SK-MEL-5 (cell line): ENCODE results near the gene BBX. TPM values are rescaled to one million over a fixed set of nuclear protein-coding genes. Genes with fewer than 3 reads are reported as not detected.
"Not testable (repeated sequence)": the region's sequence is repeated elsewhere in the genome, so short reads cannot be mapped to it uniquely, and the experiment has no call there.

Experiments
- DNase-seq: peaks from one replicate; pipeline ENCODE4 v3.0.0-alpha.2; 2016; ENCODE audit warnings: low read depth, low spot score
- in situ Hi-C: cut with HindIII; loops from 2 replicates; pipeline ENCODE4 v1.10.0; 2016; ENCODE audit warnings: low sequenced_read_pairs, high pct_unique_total_duplicates, low pct_unique_long_range_greater_than_20kb
- total RNA-seq: library from RNA; depleted of rRNA; stranded (reverse); fragments of >200 nt; shearing (Covaris generic); gene quantifications from 2 replicates; pipeline ENCODE4 v1.2.3, GENCODE V29; 2014

The BBX gene
- total RNA-seq, 1 experiment from 2014 or later: 81.9 TPM

GRCh38 chr3:107690522-107691138 lies 167.9 kb downstream of the BBX start:
- in situ Hi-C loops: no loop called here
- DNase-seq: peak; percentile 73

GRCh38 chr3:107691984-107692383 lies 169.2 kb downstream of the BBX start:
- in situ Hi-C loops, DNase-seq: not testable (repeated sequence)

GRCh38 chr3:107697348-107697747 lies 174.6 kb downstream of the BBX start:
- in situ Hi-C loops, DNase-seq: not testable (repeated sequence)

DNA sequence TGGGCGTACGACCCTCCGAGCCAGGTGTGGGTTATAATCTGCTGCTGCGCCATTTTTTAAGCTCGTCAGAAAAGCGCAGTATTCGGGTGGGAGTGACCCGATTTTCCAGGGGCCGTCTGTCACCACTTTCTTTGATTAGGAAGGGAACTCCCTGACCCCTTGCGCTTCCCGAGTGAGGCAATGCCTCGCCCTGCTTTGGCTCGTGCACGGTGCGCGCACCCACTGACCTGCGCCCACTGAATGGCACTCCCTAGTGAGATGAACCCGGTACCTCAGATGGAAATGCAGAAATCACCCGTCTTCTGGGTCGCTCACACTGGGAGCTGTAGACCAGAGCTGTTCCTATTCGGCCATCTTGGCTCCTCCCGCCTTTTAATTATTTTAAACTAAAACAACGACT lies 175.1 kb downstream of the BBX start:
- in situ Hi-C loops, DNase-seq: not testable (repeated sequence)

DNA sequence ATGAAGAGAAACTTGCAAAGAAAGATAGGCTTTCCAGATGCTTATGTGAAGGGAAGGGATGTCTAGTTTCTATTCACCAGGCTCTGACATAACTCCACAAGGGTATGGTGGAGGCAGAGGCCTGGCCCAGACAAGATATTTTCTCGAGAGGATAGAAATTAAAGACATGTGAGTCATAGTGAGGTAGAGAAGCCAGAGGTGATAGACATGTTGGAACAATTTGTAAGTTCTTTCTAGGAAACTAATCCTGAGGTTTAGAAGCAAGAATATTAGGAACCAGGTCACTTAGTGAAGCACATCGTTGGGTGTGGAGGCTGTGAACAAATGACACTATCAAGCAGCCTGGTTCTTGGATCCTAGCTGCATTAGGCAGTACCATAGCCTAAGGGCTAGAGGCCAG lies 176.9 kb downstream of the BBX start:
- in situ Hi-C loops: no loop called here
- no peak for DNase-seq

- no peak for DNase-seq
- in situ Hi-C loops: no loop called here
Measured at GRCh38 chr3:107701299-107701698, 178.5 kb downstream of the BBX start.

DNA sequence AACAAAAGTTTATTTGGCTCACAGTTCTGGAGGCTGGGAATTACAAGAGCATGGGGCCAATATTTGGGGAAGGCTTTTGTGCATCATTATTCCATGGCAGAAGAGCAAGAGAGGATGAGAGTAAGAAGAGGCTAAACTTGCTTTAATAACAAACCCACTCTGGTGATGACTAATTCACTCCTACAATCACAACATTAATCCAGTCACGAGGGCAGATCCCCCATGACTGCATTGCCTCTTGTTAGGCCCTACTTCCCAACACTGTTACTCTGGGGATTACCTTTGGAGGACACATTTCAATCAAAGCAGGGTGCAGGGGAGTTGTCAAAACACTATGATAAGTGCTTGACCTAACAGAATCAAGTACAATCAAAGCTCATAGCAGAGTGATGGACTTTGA lies 181.7 kb downstream of the BBX start:
- in situ Hi-C loops: no loop called here
- DNase-seq: peak; percentile 45

DNA sequence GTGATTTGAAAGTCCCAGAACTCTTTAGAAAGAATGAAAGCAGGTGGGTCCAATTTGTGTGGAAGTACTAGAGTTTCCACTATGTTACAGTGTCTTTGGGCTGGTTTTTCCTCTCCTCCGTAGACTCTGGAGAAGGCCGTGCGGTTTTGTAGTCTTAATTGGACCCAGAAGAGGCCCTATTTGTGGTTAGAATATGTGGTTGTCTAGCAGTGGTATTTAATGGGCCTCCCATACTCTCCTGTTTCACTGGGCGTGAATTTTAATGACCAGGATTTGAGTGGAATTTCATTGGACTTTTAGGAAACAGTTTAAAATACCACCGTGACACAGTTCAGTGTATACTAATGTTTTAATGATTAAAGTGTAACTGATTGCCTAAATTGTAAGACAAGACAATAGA lies 182.3 kb downstream of the BBX start:
- no peak for DNase-seq
- in situ Hi-C loops: no loop called here

DNA sequence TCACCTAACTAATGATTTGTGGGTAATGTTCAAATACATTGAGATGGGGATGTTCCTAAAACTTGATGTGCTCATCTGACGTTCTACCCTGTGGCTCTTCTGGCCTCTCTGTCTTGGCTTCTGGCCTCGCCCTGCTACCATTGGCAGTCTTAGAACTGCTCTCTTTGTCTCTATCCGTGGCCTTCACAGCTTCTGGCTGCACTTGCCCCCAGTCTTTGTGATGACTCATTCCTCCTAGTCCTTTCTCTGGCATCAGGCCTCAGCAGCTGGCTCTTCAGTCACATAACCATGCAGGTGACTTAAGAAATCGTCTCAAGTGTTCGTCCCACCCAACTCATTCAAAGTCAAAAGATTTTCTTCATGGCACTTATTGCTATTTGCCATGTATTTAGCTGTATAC lies 188.1 kb downstream of the BBX start:
- in situ Hi-C loops: no loop called here
- peak; percentile 32 for DNase-seq

GRCh38 chr3:107716734-107717133 lies 194.0 kb downstream of the BBX start:
- DNase-seq: no peak
- in situ Hi-C loops: no loop called here

- no peak for DNase-seq
- in situ Hi-C loops: no loop called here
Measured at GRCh38 chr3:107718547-107718946, 195.8 kb downstream of the BBX start.

DNA sequence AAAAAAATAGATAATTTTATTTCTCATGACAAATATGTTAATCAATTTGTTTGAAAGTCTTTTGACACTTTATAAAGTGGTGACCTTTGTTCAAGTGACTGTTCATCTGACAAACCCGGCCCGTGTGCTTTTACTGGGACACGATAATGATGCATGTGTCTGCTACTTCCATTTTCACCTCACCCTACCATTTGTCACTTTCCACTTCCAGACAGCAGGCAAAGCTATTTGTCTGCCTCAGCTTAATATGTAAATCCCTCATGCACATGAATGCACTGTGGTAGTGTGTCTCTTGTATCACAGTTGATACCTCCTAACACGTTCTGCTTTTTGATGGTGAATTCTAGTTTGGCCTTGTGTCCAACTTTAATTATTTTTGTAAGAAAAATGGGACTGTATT lies 204.3 kb downstream of the BBX start:
- in situ Hi-C loops: no loop called here

GRCh38 chr3:107729686-107730085 lies 206.9 kb downstream of the BBX start:
- in situ Hi-C loops: no loop called here
- DNase-seq: no peak

More for the DNA sequence above, 204.3 kb downstream of the BBX start:
- DNase-seq: no peak

- no peak for DNase-seq
- in situ Hi-C loops: no loop called here
Measured at GRCh38 chr3:107734317-107734716, 211.6 kb downstream of the BBX start.

DNA sequence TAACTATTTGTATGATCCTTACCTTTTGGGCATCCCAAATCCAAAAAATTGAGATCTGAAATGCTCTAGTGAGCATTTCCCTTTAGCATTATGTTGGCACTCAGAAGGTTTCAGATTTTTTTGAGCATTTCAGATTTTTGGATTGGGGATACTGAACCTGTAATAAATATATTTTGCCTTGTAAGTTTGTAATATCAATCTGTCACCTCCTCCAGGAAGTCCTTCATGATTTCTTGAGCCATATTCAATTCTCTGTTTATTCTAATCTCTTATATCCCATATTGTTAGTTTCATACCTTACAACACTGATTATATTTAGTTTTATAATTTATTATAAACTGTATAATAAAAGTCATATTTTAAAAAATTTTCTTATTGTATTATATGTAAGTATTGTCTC lies 215.2 kb downstream of the BBX start:
- no peak for DNase-seq
- in situ Hi-C loops: no loop called here

DNA sequence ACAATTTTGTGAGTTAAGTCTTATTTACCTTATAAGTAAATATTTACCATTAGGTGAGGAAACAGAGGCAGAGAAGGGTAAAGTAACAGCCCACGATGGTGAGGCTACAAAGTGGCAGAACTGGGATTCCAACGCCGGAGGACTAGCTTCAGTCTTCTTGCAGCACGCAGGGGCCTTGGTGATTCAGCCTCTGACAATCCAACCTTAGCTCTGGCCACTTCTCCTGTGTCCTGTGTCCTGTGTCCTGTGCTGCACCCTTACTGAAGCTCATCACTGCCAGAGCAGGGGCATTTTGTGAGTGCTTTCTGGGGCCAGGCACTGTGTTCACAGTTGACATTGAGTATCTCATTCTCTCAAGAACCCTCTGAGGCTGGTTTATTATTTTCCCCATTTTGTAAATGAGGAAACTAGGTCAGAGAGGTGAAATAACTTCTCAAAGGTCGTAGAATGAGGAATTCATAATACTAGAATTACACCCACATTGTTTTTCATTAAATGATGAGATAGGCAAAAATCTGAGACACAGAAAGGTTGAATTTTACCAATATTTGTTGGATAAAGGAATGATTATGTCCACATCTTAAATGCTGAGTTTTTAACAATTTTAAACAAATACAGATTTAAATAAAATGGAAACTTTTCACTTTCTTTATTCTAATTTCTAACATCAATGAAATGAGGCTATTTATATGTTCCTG lies 215.9 kb downstream of the BBX start:
- in situ Hi-C loops: no loop called here
- DNase-seq: no peak

GRCh38 chr3:107739227-107739626 lies 216.5 kb downstream of the BBX start:
- no peak for DNase-seq
- in situ Hi-C loops: no loop called here

DNA sequence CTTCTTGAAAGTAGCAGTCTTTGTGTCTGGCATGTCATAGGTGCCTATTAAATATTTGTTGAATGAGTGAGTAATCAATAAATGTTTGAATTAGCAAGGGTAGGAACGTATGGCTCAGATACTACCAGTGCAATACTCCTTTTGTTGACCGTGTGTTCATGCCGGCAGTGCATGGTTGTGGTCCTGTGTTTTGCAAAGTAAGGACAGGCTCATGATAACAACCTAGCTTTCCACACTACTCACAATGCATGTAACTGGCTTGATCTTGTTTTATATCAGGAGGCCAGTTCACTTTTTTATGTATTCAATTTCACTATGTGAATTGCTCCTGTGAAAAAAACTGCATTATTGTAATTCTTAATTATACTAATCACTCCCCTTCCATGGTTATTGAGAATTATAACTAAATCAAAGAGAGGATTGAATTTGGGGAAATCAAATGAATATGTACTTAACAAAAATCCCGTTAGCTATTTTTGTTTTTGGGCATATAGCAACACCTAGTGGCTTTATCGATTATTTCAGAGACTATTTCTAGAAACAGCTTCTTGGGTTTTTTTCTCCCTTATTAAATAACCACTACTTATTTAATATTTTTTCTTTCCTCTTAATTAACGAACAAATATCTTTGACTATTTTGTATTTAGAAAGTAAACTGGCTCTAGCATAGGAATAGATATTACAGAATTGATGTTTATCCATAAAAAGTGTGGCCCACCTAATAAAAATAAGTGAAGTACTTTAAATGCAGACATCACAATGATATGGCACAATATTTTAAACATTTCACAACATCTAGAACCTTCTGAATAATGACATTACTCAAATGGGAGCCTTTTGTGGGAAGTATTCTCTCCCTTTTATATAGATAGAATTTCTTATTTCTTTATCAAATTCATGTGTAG lies 218.5 kb downstream of the BBX start:
- peak; percentile 37 for DNase-seq
- in situ Hi-C loops: no loop called here
